ENCODE results near the gene CATSPERB. TPM values are rescaled to one million over a fixed set of nuclear protein-coding genes. Genes with fewer than 3 reads are reported as not detected.

The CATSPERB gene
- polyA plus RNA-seq, 1 donor (not counting 4 experiments of a cell fraction or from before 2014, with no cell fraction given), result 1.1 TPM

GRCh38 chr14:91732859-91733477, 1.1 kb upstream of the CATSPERB start:
- Histone ChIP-seq H4K20me1 (ENCODE audit: control insufficient read depth, extremely low read depth, insufficient read depth, low read length) (no peaks in the 10 kb centered on the region), H3K9me3 (ENCODE audit: control insufficient read depth, low read depth, low read length) (no peaks in the 10 kb centered on the region), H3K27ac (ENCODE audit: control insufficient read depth, insufficient read depth, low read length) (no peak overlapping the region), H3K36me3 (ENCODE audit: control insufficient read depth in 2 of 2, extremely low read depth in 1 of 2, insufficient read depth in 2 of 2, low read length in 2 of 2) (no peaks in the 10 kb centered on the region), H3K79me2 (ENCODE audit: control insufficient read depth, insufficient read depth, low read length) (no peaks in the 10 kb centered on the region), H3K4me3 (ENCODE audit: control insufficient read depth in 2 of 3, extremely low read depth in 1 of 3, insufficient read depth in 2 of 3, low read depth in 1 of 3, low read length in 3 of 3) (no peak overlapping the region), H3K9me1 (ENCODE audit: control insufficient read depth, extremely low read depth, insufficient read depth, low read length) (no peaks in the 10 kb centered on the region), H2AFZ (ENCODE audit: control insufficient read depth, low read length) (no peak overlapping the region), H3K4me1 (ENCODE audit: control insufficient read depth, extremely low read depth, insufficient read depth, low read length) (no peaks in the 10 kb centered on the region), H3K4me2 (ENCODE audit: control insufficient read depth, extremely low read depth, insufficient read depth, low read depth, low read length) (no peak overlapping the region), H3K27me3 (ENCODE audit: control insufficient read depth, extremely low read depth, insufficient read depth, low read length) (no peaks in the 10 kb centered on the region), H3K9ac (ENCODE audit: control insufficient read depth, extremely low read depth, insufficient read depth, low read length) (no peak overlapping the region)
- DNase-seq (ENCODE audit: low read depth, low spot score) (no peak), FAIRE-seq (no peak)
- TF ChIP-seq EZH2 (IDR thresholded peaks at IDR 0.05; ENCODE audit: low read length), result no peak
- TF ChIP-seq CTCF (optimal IDR thresholded peaks at IDR 0.05 in 1 of 3, IDR thresholded peaks at IDR 0.05 in 1 of 3, conservative IDR thresholded peaks at IDR 0.05 in 1 of 3; ENCODE audit: extremely low read depth in 1 of 3, insufficient read depth in 2 of 3, low read length in 3 of 3), result no peak
- dilution Hi-C loops (cut with MboI; ENCODE audit: extremely low pct_ligation_motif_present, low sequenced_read_pairs), result no loop called here

- Histone ChIP-seq H3K4me1 (ENCODE audit: control insufficient read depth, extremely low read depth, insufficient read depth, low read length) (no peaks in the 10 kb centered on the region), H3K4me2 (ENCODE audit: control insufficient read depth, extremely low read depth, insufficient read depth, low read depth, low read length) (no peak overlapping the region), H4K20me1 (ENCODE audit: control insufficient read depth, extremely low read depth, insufficient read depth, low read length) (no peaks in the 10 kb centered on the region), H3K36me3 (ENCODE audit: control insufficient read depth in 2 of 2, extremely low read depth in 1 of 2, insufficient read depth in 2 of 2, low read length in 2 of 2) (no peaks in the 10 kb centered on the region), H3K4me3 (ENCODE audit: control insufficient read depth in 2 of 3, extremely low read depth in 1 of 3, insufficient read depth in 2 of 3, low read depth in 1 of 3, low read length in 3 of 3) (no peak overlapping the region), H3K79me2 (ENCODE audit: control insufficient read depth, insufficient read depth, low read length) (no peaks in the 10 kb centered on the region), H3K9me1 (ENCODE audit: control insufficient read depth, extremely low read depth, insufficient read depth, low read length) (no peaks in the 10 kb centered on the region), H3K27ac (ENCODE audit: control insufficient read depth, insufficient read depth, low read length) (no peak overlapping the region), H3K9me3 (ENCODE audit: control insufficient read depth, low read depth, low read length) (no peaks in the 10 kb centered on the region), H3K9ac (ENCODE audit: control insufficient read depth, extremely low read depth, insufficient read depth, low read length) (no peak overlapping the region), H2AFZ (ENCODE audit: control insufficient read depth, low read length) (no peak overlapping the region), H3K27me3 (ENCODE audit: control insufficient read depth, extremely low read depth, insufficient read depth, low read length) (no peaks in the 10 kb centered on the region)
- DNase-seq (ENCODE audit: low read depth, low spot score), result no peak
- dilution Hi-C loops (cut with MboI; ENCODE audit: extremely low pct_ligation_motif_present, low sequenced_read_pairs), result no loop called here
- TF ChIP-seq CTCF (optimal IDR thresholded peaks at IDR 0.05 in 1 of 3, IDR thresholded peaks at IDR 0.05 in 1 of 3, conservative IDR thresholded peaks at IDR 0.05 in 1 of 3; ENCODE audit: extremely low read depth in 1 of 3, insufficient read depth in 2 of 3, low read length in 3 of 3), result no peak
- TF ChIP-seq EZH2 (IDR thresholded peaks at IDR 0.05; ENCODE audit: low read length), result no peak
- no peak for FAIRE-seq
Measured at GRCh38 chr14:91732439-91732838, 553 bp upstream of the CATSPERB start.

Data from keratinocyte (primary cell).